GM12878 (cell line): Measurements from ENCODE around the gene ZBTB42. TPM values are rescaled to one million over a fixed set of nuclear protein-coding genes. Genes with fewer than 3 reads are reported as not detected.

Experiments
- ATAC-seq: fragments of 200-7000 bp; cut with Tn5 transposase; 3 replicates; pipeline ENCODE4 v1.9.1; 2020; ENCODE audit warnings: mild to moderate bottlenecking, moderate library complexity
- BruUV-seq: library from RNA; stranded (reverse); fragments of 400-500 nt; replicated peaks from 2 replicates; lab custom pipeline; 2021; lab: Mats Ljungman, UMichigan
- CTCF ChIA-PET: fragments of 300-600 bp; sonication (Branson Sonifier 250); formaldehyde crosslinking; extraction: SDS; loops from one replicate; lab custom pipeline; 2021; ENCODE audit warnings: inconsistent platforms; lab: Yijun Ruan, JAX
- POLR2A ChIA-PET: fragments of 350-600 bp; formaldehyde crosslinking; extraction: SDS; loops from one replicate; lab custom pipeline; 2021; ENCODE audit warnings: inconsistent platforms; lab: Charles Lee
- RAD21 ChIA-PET: fragments of 300-600 bp; sonication (Branson Sonifier 250); formaldehyde crosslinking; loops from one replicate; lab custom pipeline; 2023; ENCODE audit warnings: antibody characterized with exemption; ENCODE audit not compliant: unreplicated experiment; lab: Charles Lee
- SMC1A ChIA-PET: fragments of 300-600 bp; sonication (Branson Sonifier 250); formaldehyde crosslinking; loops from one replicate; lab custom pipeline; 2023; ENCODE audit not compliant: unreplicated experiment, uncharacterized antibody; lab: Charles Lee
- DNase-seq: peaks from one replicate; pipeline ENCODE4 v3.0.0-alpha.2; 2011; ENCODE audit warnings: low read depth, low spot score
- FAIRE-seq: peaks from 3 replicates; lab custom pipeline; 2011; peaks lifted over from hg19 to GRCh38; lab: Jason Lieb, UNC
- H2AFZ ChIP-seq: 2 replicates; pipeline ENCODE4 v1.6.0; 2011; ENCODE audit warnings: low read depth, low read length, control low read depth; ENCODE audit not compliant: control insufficient read depth
- H3K27ac ChIP-seq: 2 replicates; pipeline ENCODE4 v1.5.1; 2011; ENCODE audit warnings: control low read depth; ENCODE audit not compliant: control insufficient read depth, insufficient read depth
- H3K27me3 ChIP-seq, 2 experiments: replicated peaks in 1 of 2; 2 replicates each; pipeline versions ENCODE4 v1.6.0 to v1.6.1; 2011; ENCODE audit warnings: low read length in 1 of 2; ENCODE audit not compliant: control insufficient read depth in 2 of 2, insufficient read depth in 2 of 2
- H3K36me3 ChIP-seq, 2 experiments: 2 replicates each; pipeline ENCODE4 v1.5.1; 2011; ENCODE audit warnings: low read length in 1 of 2; ENCODE audit not compliant: control insufficient read depth in 2 of 2, insufficient read depth in 2 of 2
- H3K4me1 ChIP-seq: 2 replicates; pipeline ENCODE4 v1.6.1; 2011; ENCODE audit warnings: mild to moderate bottlenecking, low read length, moderate library complexity, mixed read lengths; ENCODE audit not compliant: control insufficient read depth, insufficient read depth
- H3K4me2 ChIP-seq: 2 replicates; pipeline ENCODE4 v1.6.0; 2011; ENCODE audit warnings: control low read depth; ENCODE audit not compliant: control insufficient read depth, insufficient read depth
- H3K4me3 ChIP-seq: fragments of 200-600 bp; sonication (generic); 2 replicates; pipeline ENCODE4 v1.5.1; 2016
- H3K79me2 ChIP-seq: 2 replicates; pipeline ENCODE4 v1.6.0; 2011; ENCODE audit warnings: low read length; ENCODE audit not compliant: control insufficient read depth, insufficient read depth
- H3K9ac ChIP-seq: 2 replicates; pipeline ENCODE4 v1.8.0; 2011; ENCODE audit warnings: low read length, control low read depth, mixed read lengths; ENCODE audit not compliant: control insufficient read depth, insufficient read depth
- H3K9me3 ChIP-seq: replicated peaks from 3 replicates; pipeline ENCODE4 v1.5.1; 2011; ENCODE audit warnings: mild to moderate bottlenecking, low read length; ENCODE audit not compliant: control insufficient read depth, insufficient read depth
- H4K20me1 ChIP-seq: 2 replicates; pipeline ENCODE4 v1.6.0; 2011; ENCODE audit not compliant: control insufficient read depth, insufficient read depth
- BCL3 ChIP-seq: IDR thresholded peaks from 2 replicates; pipeline ENCODE4 v1.6.1; 2011; ENCODE audit warnings: borderline replicate concordance, low read depth, mild to moderate bottlenecking, moderate library complexity, low read length; ENCODE audit not compliant: insufficient read depth, poor library complexity, severe bottlenecking
- BCLAF1 ChIP-seq: fragments of 450-650 bp; IDR thresholded peaks from 2 replicates; pipeline ENCODE4 v1.6.1; 2017; ENCODE audit warnings: antibody characterized with exemption, mild to moderate bottlenecking, moderate library complexity
- CHD1 ChIP-seq: IDR thresholded peaks from 2 replicates; pipeline ENCODE4 v1.6.1; 2012; ENCODE audit warnings: low read depth, low read length, improper control_type of control experiment
- CUX1 ChIP-seq: IDR thresholded peaks from 2 replicates; pipeline ENCODE4 v1.6.1; 2012; ENCODE audit warnings: improper control_type of control experiment, low read depth, low read length; ENCODE audit not compliant: insufficient replicate concordance
- FOXK2 ChIP-seq: fragments of 450-650 bp; IDR thresholded peaks from 2 replicates; pipeline ENCODE4 v1.6.1; 2017; ENCODE audit warnings: mild to moderate bottlenecking, moderate library complexity
- IKZF2 ChIP-seq, 2 experiments: fragments of 450-650 bp; IDR thresholded peaks; 2 replicates each; pipeline ENCODE4 v1.6.1; 2017; ENCODE audit warnings: mild to moderate bottlenecking in 2 of 2, moderate library complexity in 2 of 2
- NFYA ChIP-seq: IDR thresholded peaks from 2 replicates; pipeline ENCODE4 v1.6.1; 2011; ENCODE audit warnings: low read depth, mild to moderate bottlenecking, low read length, improper control_type of control experiment, borderline replicate concordance
- SIN3A ChIP-seq: IDR thresholded peaks from 2 replicates; pipeline ENCODE4 v1.6.1; 2012; ENCODE audit warnings: low read depth, low read length, improper control_type of control experiment
- WGBS: methylation state at CpG from one replicate; pipeline ENCODE4 v1.1.6; 2016; ENCODE audit warnings: low lambda C conversion rate; ENCODE audit not compliant: insufficient replicate concordance, insufficient coverage; ENCODE audit errors: missing lambda C conversion rate; 5-methylcytosine and 5-hydroxymethylcytosine counted together
- in situ Hi-C: fragments of 300-500 bp; cut with MboI; formaldehyde crosslinking; loops from 9 replicates; pipeline ENCODE4 v1.14.3; 2018; ENCODE audit warnings: mixed read lengths
- intact Hi-C: fragments of 100-400 bp; cut with micrococcal nuclease; formaldehyde crosslinking; loops from one replicate; pipeline ENCODE4 v1.14.2; 2022; ENCODE audit not compliant: unreplicated experiment
- polyA plus RNA-seq, 11 experiments: library from polyadenylated mRNA; depleted of rRNA in 4 of 11; unstranded in 6 of 11; stranded (reverse) in 5 of 11; fragments of >200 nt; fragmentation: Nextera tagmentation in 4 of 11; fragmentation: Illumina TruSeq in 1 of 11; extraction: Ambion mirVana in 4 of 11; extraction: Trizol in 1 of 11; gene quantifications; 1 replicate in 1 of 11; 2 replicates in 10 of 11; pipeline versions ENCODE4 v1.2.1 to v1.2.3, GENCODE V29; 2011 to 2016; ENCODE audit warnings: inconsistent platforms in 2 of 11, missing spikeins in 2 of 11, low read depth in 1 of 11
- total RNA-seq, 4 experiments: library from RNA; depleted of rRNA in 3 of 4; stranded (reverse); fragments of >200 nt in 3 of 4; fragmentation: Illumina TruSeq in 1 of 4; extraction: Trizol in 1 of 4; gene quantifications; 2 replicates each; pipeline versions ENCODE4 v1.2.1 to v1.2.3, GENCODE V29; 2013 to 2021

Gene ZBTB42
- total and polyA plus RNA-seq, 10 of the 15 experiments (the other 5 are each of a cell fraction or from before 2014, with no cell fraction given): 0.05 to 1.2 (median 0.37) TPM; not detected in 2

- Histone ChIP-seq H3K27me3 (no peaks in the 10 kb centered on the region; a peak in 1 of 4 replicates), H4K20me1 (no peaks in the 10 kb centered on the region), H3K9me3 (no peaks in the 10 kb centered on the region), H3K9ac (no peak overlapping the region), H2AFZ (no peak overlapping the region), H3K4me2 (no peak overlapping the region), H3K27ac (no peak overlapping the region), H3K4me1 (peaks cover 8% of the 10 kb centered on the region; the same call in 1 of the 2 replicates), H3K79me2 (no peaks in the 10 kb centered on the region), H3K36me3 (no peaks in the 10 kb centered on the region), H3K4me3 (no peak overlapping the region)
- no peak for ATAC-seq
- WGBS: 48% methylated on average over 3 of the region's 3 CpGs
- no peak for FAIRE-seq
- TF ChIP-seq CUX1: no peak
- no peak for TF ChIP-seq IKZF2 (IDR thresholded peaks at IDR 0.05)
- TF ChIP-seq FOXK2: no peak
- no peak for TF ChIP-seq NFYA
- no peak for TF ChIP-seq BCLAF1
- TF ChIP-seq SIN3A: no peak
- TF ChIP-seq BCL3: no peak
- TF ChIP-seq CHD1: no peak
- POLR2A ChIA-PET: no interaction called here
- BruUV-seq: no TSS peak
- intact Hi-C loops (no loop called here), in situ Hi-C loops (no loop called here)
- RAD21 ChIA-PET: no interaction called here
- SMC1A ChIA-PET: no interaction called here
- CTCF ChIA-PET: interaction anchor here (1.0 kb wide), 1 partner anchor 66 kb away, joined by 3 read pairs; no protein-coding TSS in a partner anchor
- no peak for DNase-seq
Measured at GRCh38 chr14:104805326-104805678, 4.4 kb downstream of the ZBTB42 start.
